Stimulated activated CD8-positive, alpha-beta memory T cell treated with anti-CD3 and anti-CD28 coated beads, Interleukin-12 subunit alpha, Interleukin-12 subunit beta, amount 100 ng/mL, for 24 hours (primary cell): Measurements from ENCODE around the gene GABRG3.

Experiments
- DNase-seq: peaks from one replicate; pipeline ENCODE4 v3.0.0-alpha.2; 2020; ENCODE audit errors: extremely low read depth

The GABRG3 gene

GRCh38 chr15:27495963-27496459 is 525.0 kb downstream of the GABRG3 start:
- no peak for DNase-seq

- no peak for DNase-seq
These were observed 527.7 kb downstream of the GABRG3 start for GRCh38 chr15:27498700-27499099.

- DNase-seq, result no peak
These were observed 528.2 kb downstream of the GABRG3 start for GRCh38 chr15:27499191-27499590.

GRCh38 chr15:27499719-27500118 is 528.7 kb downstream of the GABRG3 start:
- DNase-seq, result no peak

DNA sequence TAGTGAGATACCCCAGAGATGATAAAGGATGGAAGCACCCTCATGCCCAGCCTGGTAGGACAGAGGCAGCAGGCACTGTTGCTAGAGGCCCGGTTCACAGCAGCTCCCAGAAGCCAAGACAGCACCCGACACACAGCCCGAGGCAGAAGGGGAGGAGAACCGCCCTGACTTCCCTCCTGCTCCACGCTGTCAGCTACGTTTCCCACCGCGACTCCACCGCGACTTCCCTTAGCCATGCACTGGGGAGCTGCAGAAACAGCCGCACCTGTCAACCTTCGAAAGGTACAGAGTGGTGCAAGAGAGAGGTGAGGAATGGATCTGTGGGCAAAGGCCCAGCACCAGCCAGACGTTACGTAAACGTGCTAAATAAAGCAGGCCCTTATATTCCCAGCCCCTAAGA is 529.2 kb downstream of the GABRG3 start:
- DNase-seq, result no peak

- DNase-seq, result no peak
These were observed 535.8 kb downstream of the GABRG3 start for GRCh38 chr15:27506752-27507151.

DNA sequence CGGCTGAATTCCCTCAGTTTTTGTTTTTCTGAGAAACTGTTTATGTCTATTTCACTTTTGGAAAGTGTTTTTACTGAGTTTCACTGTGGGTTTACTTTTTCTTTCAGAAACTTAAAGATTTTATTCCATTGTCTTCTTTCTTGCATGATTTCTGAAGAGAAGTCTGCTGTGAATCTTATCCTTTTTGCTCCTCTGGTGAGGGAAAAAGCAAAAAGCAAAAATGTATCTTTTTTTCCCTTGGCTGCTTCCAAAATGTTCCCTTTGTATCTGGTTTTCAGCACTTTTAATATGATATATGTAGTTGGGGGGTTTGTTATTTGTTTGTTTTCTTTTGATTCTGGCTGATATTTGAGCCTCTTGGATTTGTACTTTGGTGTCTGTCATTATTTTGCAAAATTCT is 538.0 kb downstream of the GABRG3 start:
- no peak for DNase-seq

DNA sequence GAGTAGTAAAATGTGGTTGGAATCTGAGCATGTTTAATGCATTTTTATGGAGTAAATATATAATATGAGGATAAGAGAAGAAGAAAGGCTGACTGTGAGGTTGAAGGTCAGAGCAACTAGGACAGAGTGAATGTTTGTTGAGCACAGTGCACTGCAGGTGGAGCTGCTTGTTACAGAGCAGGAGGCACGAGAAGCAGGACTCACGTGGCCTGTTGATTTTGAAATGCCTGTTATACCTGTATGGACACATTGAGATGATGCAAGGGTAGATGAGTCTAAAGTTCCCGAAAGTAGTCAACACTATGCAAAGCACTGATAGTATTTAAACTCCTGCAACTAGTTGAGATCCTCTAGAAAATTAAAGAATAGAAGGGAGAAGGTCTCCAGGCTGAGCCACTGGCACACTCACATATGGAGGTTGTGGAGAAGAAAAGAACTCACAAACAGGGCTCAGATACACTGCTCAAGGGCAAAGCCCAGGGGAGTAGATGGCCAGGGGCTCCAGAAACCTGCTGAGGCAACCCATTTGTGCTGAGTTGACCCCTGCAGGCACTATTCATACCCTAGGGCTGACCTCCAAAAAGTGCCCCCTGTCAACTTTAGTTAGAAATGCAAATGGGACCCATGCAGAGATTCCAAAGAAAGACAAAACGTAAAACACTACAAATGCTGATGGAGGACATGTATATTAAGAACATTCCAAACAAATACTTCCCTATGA is 541.5 kb downstream of the GABRG3 start:
- DNase-seq, result no peak

- DNase-seq, result no peak
These were observed 543.5 kb downstream of the GABRG3 start for GRCh38 chr15:27514526-27514925.

DNA sequence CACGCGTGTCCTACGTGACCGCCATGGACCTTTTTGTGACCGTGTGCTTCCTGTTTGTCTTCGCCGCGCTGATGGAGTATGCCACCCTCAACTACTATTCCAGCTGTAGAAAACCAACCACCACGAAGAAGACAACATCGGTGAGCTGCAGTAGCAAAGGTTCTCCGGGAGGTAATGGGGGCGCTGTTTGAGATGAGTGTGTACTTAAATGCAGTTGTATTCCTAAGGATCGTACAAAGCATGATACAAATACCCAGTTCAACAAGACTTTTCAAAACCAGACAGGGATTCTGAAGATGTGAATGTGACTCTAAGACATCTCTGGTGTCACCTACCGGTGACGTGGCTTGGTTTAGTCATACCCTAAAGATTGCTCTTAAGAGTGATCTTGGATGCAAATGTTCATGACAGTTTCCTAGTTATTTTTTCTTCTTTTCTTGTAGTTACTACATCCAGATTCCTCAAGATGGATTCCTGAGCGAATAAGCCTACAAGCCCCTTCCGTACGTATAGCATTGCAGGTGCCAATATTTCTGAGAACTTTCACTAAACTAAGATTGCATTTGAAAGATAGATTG is 556.6 kb downstream of the GABRG3 start:
- no peak for DNase-seq

GRCh38 chr15:27529399-27529798 is 558.4 kb downstream of the GABRG3 start:
- no peak for DNase-seq

GRCh38 chr15:27530994-27531393 is 560.0 kb downstream of the GABRG3 start:
- no peak for DNase-seq

DNA sequence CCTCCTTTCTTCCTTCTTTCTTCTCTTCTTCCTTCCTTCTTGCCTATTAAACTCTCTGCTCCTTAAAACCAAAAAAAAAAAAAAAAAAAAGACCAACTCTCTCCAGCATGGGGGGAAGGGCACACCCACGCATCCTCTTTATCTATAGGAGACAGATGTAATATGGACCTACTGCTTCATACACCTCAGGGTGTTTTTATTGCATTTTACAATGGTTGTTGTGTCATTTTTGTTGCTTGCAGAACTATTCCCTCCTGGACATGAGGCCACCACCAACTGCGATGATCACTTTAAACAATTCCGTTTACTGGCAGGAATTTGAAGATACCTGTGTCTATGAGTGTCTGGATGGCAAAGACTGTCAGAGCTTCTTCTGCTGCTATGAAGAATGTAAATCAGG is 561.4 kb downstream of the GABRG3 start:
- no peak for DNase-seq

DNA sequence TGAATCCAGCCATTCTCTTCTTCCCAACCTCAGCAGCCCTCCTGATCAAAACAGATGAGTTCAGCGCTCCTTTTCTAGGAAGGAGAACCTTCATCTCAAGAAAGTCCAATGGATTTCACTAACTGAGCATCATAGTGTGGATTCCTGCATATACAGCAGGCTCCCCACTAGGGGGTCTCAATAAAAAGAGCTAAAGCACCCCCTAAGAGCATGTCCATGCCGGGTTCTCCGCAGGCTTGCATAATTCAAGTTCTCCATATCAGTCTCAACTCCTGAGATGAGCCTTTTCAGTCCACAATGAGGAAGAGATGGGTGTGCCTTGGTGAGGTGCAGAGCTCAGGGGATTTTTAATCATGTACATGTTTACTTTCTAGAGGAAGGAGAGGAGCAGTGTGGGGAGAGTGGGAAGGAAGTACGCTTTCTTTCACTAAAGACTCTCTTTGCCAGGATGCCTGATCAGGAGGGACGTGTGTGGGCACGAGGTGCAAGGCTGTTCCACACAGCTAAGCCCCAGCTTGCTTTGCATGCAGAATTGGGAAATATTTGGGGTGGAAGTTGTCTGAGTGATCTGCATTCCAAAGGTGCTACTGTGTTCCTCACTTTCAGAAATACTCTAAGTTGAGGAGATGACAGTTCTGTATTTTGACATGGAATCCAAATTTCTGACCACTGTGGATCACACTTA is 564.6 kb downstream of the GABRG3 start:
- no peak for DNase-seq

DNA sequence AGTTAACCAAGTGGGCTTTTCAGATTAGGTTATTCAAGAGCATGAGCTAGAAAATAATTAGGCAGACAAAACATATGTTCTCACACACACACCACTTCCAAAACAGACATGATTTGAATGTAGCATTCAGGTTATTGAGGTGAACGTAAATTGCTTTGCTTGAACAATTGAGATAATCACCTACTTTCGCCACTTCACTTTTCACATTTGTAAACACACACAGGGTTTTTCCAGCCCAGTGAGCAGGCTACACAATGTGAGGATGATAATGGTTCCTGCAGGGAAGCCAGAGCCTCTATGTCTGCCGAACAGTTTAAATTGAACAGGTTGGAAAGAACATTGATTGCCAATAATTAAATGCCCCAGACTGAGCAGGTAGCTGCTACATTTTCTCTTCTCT is 567.3 kb downstream of the GABRG3 start:
- DNase-seq, result no peak

DNA sequence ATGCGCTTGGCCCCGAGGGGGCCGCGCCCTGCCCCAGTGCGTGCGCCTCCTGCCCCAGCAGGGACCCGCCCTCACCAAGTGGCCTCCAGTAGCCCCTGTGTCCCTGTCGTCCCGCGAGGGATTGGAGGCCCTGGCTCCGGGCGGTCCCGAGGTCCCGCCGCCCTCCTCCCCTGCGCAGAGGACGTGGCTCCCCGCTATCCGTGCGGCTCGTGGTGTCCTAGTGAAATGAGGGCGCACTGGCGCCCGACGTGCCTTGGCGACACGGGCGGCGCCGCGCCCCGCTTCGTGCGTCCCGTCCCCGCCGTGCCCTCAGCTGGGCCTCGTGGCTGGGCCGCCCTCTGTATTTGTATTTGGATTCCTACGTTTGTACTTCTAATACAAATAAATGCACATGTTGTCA is 570.6 kb downstream of the GABRG3 start:
- no peak for DNase-seq

GRCh38 chr15:27545494-27546255 is 574.7 kb downstream of the GABRG3 start:
- no peak for DNase-seq

GRCh38 chr15:27549746-27550145 is 578.8 kb downstream of the GABRG3 start:
- no peak for DNase-seq

- DNase-seq, result no peak
These were observed 579.7 kb downstream of the GABRG3 start for GRCh38 chr15:27550635-27551034.

- no peak for DNase-seq
These were observed 590.8 kb downstream of the GABRG3 start for GRCh38 chr15:27561816-27562215.

DNA sequence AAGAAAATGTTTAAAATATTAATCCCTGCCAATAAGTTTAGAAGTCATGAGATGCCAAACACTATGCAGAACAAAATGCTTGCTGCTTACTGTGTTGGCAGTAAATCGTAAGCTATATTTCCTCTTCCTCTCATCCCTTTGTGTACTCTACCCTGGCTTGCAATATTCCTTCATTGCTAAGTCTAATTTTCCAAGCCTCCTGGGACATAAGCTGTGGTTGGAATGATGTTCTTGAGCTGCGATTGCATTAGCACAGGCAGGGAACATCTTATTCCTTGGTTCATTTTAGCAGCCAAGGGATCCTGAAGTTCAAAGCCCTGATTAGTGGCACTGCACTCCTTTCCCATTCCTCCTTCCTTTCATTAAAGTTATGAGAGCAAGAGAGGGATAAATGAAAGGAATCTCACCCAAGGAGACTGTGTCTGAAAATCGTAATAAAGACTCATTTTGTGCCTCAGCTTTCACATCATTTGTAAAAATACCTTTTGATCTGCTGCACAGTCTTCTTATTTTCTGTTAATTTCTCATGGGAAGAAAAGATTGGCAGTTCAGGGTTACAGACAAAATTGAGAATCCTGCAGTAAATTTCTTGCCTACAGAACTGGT is 592.9 kb downstream of the GABRG3 start:
- no peak for DNase-seq

- no peak for DNase-seq
These were observed 593.7 kb downstream of the GABRG3 start for GRCh38 chr15:27564656-27565055.
